BJ (cell line): ENCODE measurements around the gene SYNE1. TPM values are rescaled to one million over a fixed set of nuclear protein-coding genes. Genes with fewer than 3 reads are reported as not detected.

Experiments
- CTCF ChIA-PET: fragments of 350-600 bp; formaldehyde crosslinking; extraction: SDS; loops from one replicate; lab custom pipeline; 2021; ENCODE audit warnings: antibody characterized with exemption, inconsistent platforms; lab: Yijun Ruan, JAX
- POLR2A ChIA-PET: fragments of 300-600 bp; sonication (Branson Sonifier 250); formaldehyde crosslinking; extraction: SDS; loops from one replicate; lab custom pipeline; 2021; ENCODE audit warnings: antibody characterized with exemption; lab: Charles Lee
- DNase-seq: peaks from one replicate; pipeline ENCODE4 v3.0.0-alpha.2; 2011; ENCODE audit warnings: low read depth
- H3K27me3 ChIP-seq: 2 replicates; pipeline ENCODE4 v1.6.0; 2011; ENCODE audit warnings: low read length; ENCODE audit not compliant: control insufficient read depth, insufficient read depth
- H3K36me3 ChIP-seq: 2 replicates; pipeline ENCODE4 v1.5.1; 2011; ENCODE audit warnings: low read length; ENCODE audit not compliant: control insufficient read depth, insufficient read depth
- H3K4me3 ChIP-seq: 2 replicates; pipeline ENCODE4 v1.5.1; 2011; ENCODE audit warnings: low read depth, mild to moderate bottlenecking, control low read depth, low read length
- CTCF ChIP-seq: IDR thresholded peaks from 2 replicates; pipeline ENCODE4 v1.5.1; 2011; ENCODE audit warnings: low read depth, mild to moderate bottlenecking, control low read depth, inconsistent platforms, low read length, moderate library complexity; ENCODE audit not compliant: insufficient read depth
- polyA plus RNA-seq: library from polyadenylated mRNA; depleted of rRNA; stranded (reverse); fragments of >200 nt; gene quantifications from 2 replicates; pipeline ENCODE4 v1.2.3, GENCODE V29; 2011

The SYNE1 gene
- polyA plus RNA-seq, 1 experiment, result 44.2 TPM

DNA sequence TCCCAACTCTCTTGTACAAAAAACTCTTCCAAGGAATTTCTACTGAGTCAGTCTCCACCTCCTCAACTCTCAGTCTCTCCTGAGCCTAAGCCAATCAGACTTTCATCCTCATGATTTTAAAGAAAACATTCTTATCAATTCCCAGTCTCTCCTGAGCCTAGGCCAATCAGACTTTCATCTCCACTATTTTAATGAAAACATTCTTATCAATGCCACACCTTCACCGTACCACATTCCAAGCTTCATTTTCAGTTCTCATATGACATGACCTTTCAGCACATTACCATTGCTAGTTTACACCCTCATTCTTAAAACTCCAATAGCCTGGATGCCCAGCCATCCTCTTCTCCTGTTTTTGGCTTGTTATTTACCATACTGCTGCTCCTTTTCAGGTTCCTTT, 42.5 kb downstream of the SYNE1 start:
- H3K27me3 ChIP-seq, result no peaks in the 10 kb centered on the region
- POLR2A ChIA-PET, result no interaction called here
- TF ChIP-seq CTCF, result no peak
- DNase-seq, result no peak
- no peaks in the 10 kb centered on the region for H3K36me3 ChIP-seq
- CTCF ChIA-PET, result interaction anchor here (0.7 to 2.2 kb wide), 5 partner anchors 8 to 42 kb away, joined by 3 to 12 read pairs (median 5); no protein-coding TSS in a partner anchor
- H3K4me3 ChIP-seq, result no peak overlapping the region

GRCh38 chr6:152588456-152588855, 48.7 kb downstream of the SYNE1 start:
- Histone ChIP-seq H3K4me3 (no peak overlapping the region), H3K27me3 (no peaks in the 10 kb centered on the region), H3K36me3 (no peaks in the 10 kb centered on the region)
- TF ChIP-seq CTCF, result no peak
- no peak for DNase-seq
- POLR2A ChIA-PET, result no interaction called here
- CTCF ChIA-PET, result interaction anchor here (1.7 kb wide), 1 partner anchor 9 kb away, joined by 5 read pairs; no protein-coding TSS in a partner anchor

GRCh38 chr6:152587473-152587872, 49.7 kb downstream of the SYNE1 start:
- no peak for DNase-seq
- Histone ChIP-seq H3K4me3 (no peak overlapping the region), H3K36me3 (no peaks in the 10 kb centered on the region), H3K27me3 (no peaks in the 10 kb centered on the region)
- ChIA-PET POLR2A (no interaction called here), CTCF (interaction anchor here (0.6 to 1.9 kb wide), 3 partner anchors 8 to 35 kb away, joined by 3 to 10 read pairs (median 5); no protein-coding TSS in a partner anchor)
- no peak for TF ChIP-seq CTCF

GRCh38 chr6:152585236-152585635, 51.9 kb downstream of the SYNE1 start:
- POLR2A ChIA-PET, result no interaction called here
- no peak for TF ChIP-seq CTCF
- Histone ChIP-seq H3K27me3 (no peaks in the 10 kb centered on the region), H3K4me3 (no peak overlapping the region), H3K36me3 (no peaks in the 10 kb centered on the region)
- CTCF ChIA-PET, result no interaction called here
- DNase-seq, result no peak

DNA sequence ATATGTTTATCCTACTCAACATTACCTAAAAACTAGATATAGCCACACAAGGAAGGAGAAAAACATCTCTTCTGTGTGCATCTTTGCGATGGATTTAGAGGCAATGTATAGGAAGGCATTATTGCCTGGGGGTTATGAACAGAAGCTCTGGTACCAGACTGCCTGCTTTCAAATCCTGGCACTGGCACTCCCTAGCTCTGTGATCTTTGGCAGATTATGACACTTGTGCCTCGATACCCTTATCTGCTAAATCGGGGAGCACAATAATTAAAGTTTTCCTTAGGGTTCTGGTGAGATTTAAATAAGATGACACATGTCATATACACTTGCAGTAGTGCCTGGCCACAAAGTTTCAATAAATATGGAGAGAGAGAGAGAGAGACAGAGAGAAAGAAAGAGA, 53.3 kb downstream of the SYNE1 start:
- ChIA-PET CTCF (interaction anchor here (0.9 to 1.3 kb wide), 2 partner anchors 12 to 65 kb away, joined by 3 read pairs; no protein-coding TSS in a partner anchor), POLR2A (interaction anchor here (0.6 kb wide), 1 partner anchor 1138 kb away, joined by 8 read pairs; no protein-coding TSS in a partner anchor)
- DNase-seq, result no peak
- Histone ChIP-seq H3K4me3 (no peak overlapping the region), H3K27me3 (no peaks in the 10 kb centered on the region), H3K36me3 (no peaks in the 10 kb centered on the region)
- TF ChIP-seq CTCF, result no peak
